GM23248 (cell line): ENCODE results near the gene TRIO. TPM values are rescaled to one million over a fixed set of nuclear protein-coding genes. Genes with fewer than 3 reads are reported as not detected.
A peak's percentile ranks its signal among the peaks of the same experiment; 100 is the strongest.

Experiments used
- DNase-seq: peaks from one replicate; pipeline ENCODE4 v3.0.0-alpha.2; 2015
- H2AFZ ChIP-seq: fragments of 200-600 bp; sonication (generic); 2 replicates; pipeline ENCODE4 v1.6.1; 2016; ENCODE audit warnings: antibody characterized with exemption
- H3F3A ChIP-seq: fragments of 200-600 bp; sonication (generic); 2 replicates; pipeline ENCODE4 v1.6.1; 2016; ENCODE audit warnings: mild to moderate bottlenecking, antibody characterized with exemption, mixed run types; ENCODE audit not compliant: insufficient read depth
- H3K27ac ChIP-seq: fragments of 200-600 bp; sonication (generic); 2 replicates; pipeline ENCODE4 v1.5.1; 2016; ENCODE audit warnings: mild to moderate bottlenecking
- H3K27me3 ChIP-seq: fragments of 200-600 bp; sonication (generic); replicated peaks from 2 replicates; pipeline ENCODE4 v1.6.1; 2016; ENCODE audit warnings: mild to moderate bottlenecking; ENCODE audit not compliant: insufficient read depth
- H3K36me3 ChIP-seq: fragments of 200-600 bp; sonication (generic); 2 replicates; pipeline ENCODE4 v1.6.1; 2016; ENCODE audit warnings: low read depth, mild to moderate bottlenecking
- H3K4me1 ChIP-seq: fragments of 200-600 bp; sonication (generic); 2 replicates; pipeline ENCODE4 v1.6.1; 2016; ENCODE audit warnings: mild to moderate bottlenecking; ENCODE audit not compliant: insufficient read depth
- H3K4me2 ChIP-seq: fragments of 200-600 bp; sonication (generic); one replicate; pipeline ENCODE4 v1.6.1; 2016; ENCODE audit warnings: mild to moderate bottlenecking; ENCODE audit not compliant: unreplicated experiment
- H3K4me3 ChIP-seq: fragments of 200-600 bp; sonication (generic); 2 replicates; pipeline ENCODE4 v1.5.1; 2016; ENCODE audit warnings: mild to moderate bottlenecking
- H3K79me2 ChIP-seq: fragments of 200-600 bp; sonication (generic); 2 replicates; pipeline ENCODE4 v1.6.1; 2016; ENCODE audit warnings: mild to moderate bottlenecking; ENCODE audit not compliant: insufficient read depth
- H3K9ac ChIP-seq: fragments of 200-600 bp; sonication (generic); 2 replicates; pipeline ENCODE4 v1.6.1; 2016; ENCODE audit warnings: mild to moderate bottlenecking
- H3K9me2 ChIP-seq: fragments of 200-600 bp; sonication (generic); 2 replicates; pipeline ENCODE4 v1.6.1; 2016; ENCODE audit warnings: mixed run types, mild to moderate bottlenecking, moderate library complexity; ENCODE audit not compliant: insufficient read depth
- H3K9me3 ChIP-seq: fragments of 200-600 bp; sonication (generic); one replicate; pipeline ENCODE4 v1.6.1; 2017; ENCODE audit warnings: low read depth
- H4K20me1 ChIP-seq: fragments of 200-600 bp; sonication (generic); 2 replicates; pipeline ENCODE4 v1.6.0; 2016; ENCODE audit not compliant: insufficient read depth
- EZH2 ChIP-seq: fragments of 200-600 bp; sonication (generic); IDR thresholded peaks from 2 replicates; pipeline ENCODE4 v1.6.1; 2018; ENCODE audit warnings: antibody characterized with exemption, mild to moderate bottlenecking; ENCODE audit not compliant: insufficient read depth, poor library complexity, severe bottlenecking
- EZH2phosphoT487 ChIP-seq: fragments of 200-600 bp; sonication (generic); IDR thresholded peaks from 2 replicates; pipeline ENCODE4 v1.6.1; 2018; ENCODE audit warnings: antibody characterized with exemption, moderate library complexity, mild to moderate bottlenecking, low read depth; ENCODE audit not compliant: insufficient read depth
- WGBS, 2 experiments: methylation state at CpG; one replicate each; pipeline ENCODE4 v1.1.6; 2015 to 2017; ENCODE audit warnings: low lambda C conversion rate in 2 of 2, low coverage in 1 of 2; ENCODE audit errors: missing lambda C conversion rate in 2 of 2; 5-methylcytosine and 5-hydroxymethylcytosine counted together
- in situ Hi-C: fragments of 300-500 bp; cut with MboI; formaldehyde crosslinking; loops from 2 replicates; pipeline ENCODE4 v1.15.0; 2020
- polyA plus RNA-seq: library from polyadenylated mRNA; unstranded; fragments of >200 nt; fragmentation: Nextera tagmentation; extraction: Ambion mirVana; gene quantifications from 2 replicates; pipeline ENCODE4 v1.2.1, GENCODE V29; 2016
- total RNA-seq: library from RNA; depleted of rRNA; stranded (reverse); fragments of >200 nt; shearing (Covaris generic); gene quantifications from 2 replicates; pipeline ENCODE4 v1.2.3, GENCODE V29; 2014

The TRIO gene
- total and polyA plus RNA-seq, 2 experiments from 2014 or later, result 28.1 to 198 TPM

DNA sequence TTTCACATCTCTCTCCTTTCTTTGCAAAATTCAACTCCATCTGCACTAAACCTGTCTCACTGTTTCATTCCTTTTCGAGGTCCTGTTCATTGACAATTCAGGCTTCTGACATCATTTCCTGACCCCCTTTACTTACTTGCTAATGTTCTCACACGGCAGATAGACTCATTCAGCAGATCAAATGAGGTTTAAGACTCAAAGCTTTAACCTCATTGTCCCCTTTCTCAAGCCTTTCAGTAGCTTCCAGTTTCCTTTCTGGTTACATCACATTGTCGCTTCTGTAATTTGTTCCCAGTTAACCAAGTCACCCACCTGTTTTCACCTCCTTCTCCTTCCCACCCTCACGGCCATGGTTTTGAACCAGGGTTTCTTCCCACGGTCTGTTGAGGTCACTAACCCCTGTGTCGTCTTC, 295.1 kb downstream of the TRIO start:
- Histone ChIP-seq H3K9me3 (no peaks in the 10 kb centered on the region), H3K4me1 (peaks cover 48% of the 10 kb centered on the region), H3K9ac (no peak overlapping the region), H3F3A (peaks cover 85% of the 10 kb centered on the region), H3K4me2 (no peak overlapping the region), H3K36me3 (peaks cover 31% of the 10 kb centered on the region; the same call in 1 of the 2 replicates), H3K27ac (peak overlapping the region; percentile 99; the same call in 1 of the 2 replicates), H2AFZ (no peak overlapping the region), H4K20me1 (peaks cover 5% of the 10 kb centered on the region; the same call in 1 of the 2 replicates), H3K9me2 (no peaks in the 10 kb centered on the region), H3K27me3 (no peaks in the 10 kb centered on the region), H3K79me2 (peaks cover 89% of the 10 kb centered on the region), H3K4me3 (no peak overlapping the region)
- no peak for TF ChIP-seq EZH2phosphoT487
- TF ChIP-seq EZH2, result no peak
- WGBS, 2 experiments, result 96 to 97% methylated on average over 6 of the region's 6 CpGs
- in situ Hi-C loops, result no loop called here
- DNase-seq, result no peak

GRCh38 chr5:14439087-14439871, 296.1 kb downstream of the TRIO start:
- Histone ChIP-seq H3K4me1 (peaks cover 59% of the 10 kb centered on the region), H3K9me3 (no peaks in the 10 kb centered on the region), H3K4me2 (peak overlapping the region; percentile 77), H3K4me3 (peak overlapping the region; percentile 79), H3F3A (peaks cover 91% of the 10 kb centered on the region), H3K9me2 (no peaks in the 10 kb centered on the region), H4K20me1 (peaks cover 5% of the 10 kb centered on the region; the same call in 1 of the 2 replicates), H3K36me3 (peaks cover 26% of the 10 kb centered on the region), H3K9ac (peak overlapping the region; percentile 86), H3K79me2 (peaks cover 89% of the 10 kb centered on the region), H3K27ac (peak overlapping the region; percentile 99), H2AFZ (no peak overlapping the region), H3K27me3 (no peaks in the 10 kb centered on the region)
- TF ChIP-seq EZH2, result no peak
- TF ChIP-seq EZH2phosphoT487, result no peak
- WGBS, 2 experiments, result 34% methylated on average over 14 of the region's 14 CpGs
- in situ Hi-C loops, result no loop called here
- DNase-seq, result peak; percentile 45

GRCh38 chr5:14440223-14440581, 297.1 kb downstream of the TRIO start:
- peaks cover 66% of the 10 kb centered on the region for H3K4me1 ChIP-seq
- peak overlapping the region; percentile 86 for H3K9ac ChIP-seq
- no peak overlapping the region for H2AFZ ChIP-seq

GRCh38 chr5:14440582-14441431, 297.7 kb downstream of the TRIO start:
- Histone ChIP-seq H3K4me1 (peaks cover 66% of the 10 kb centered on the region), H4K20me1 (peaks cover 5% of the 10 kb centered on the region; the same call in 1 of the 2 replicates), H3K9ac (peak overlapping the region; percentile 86), H3K9me2 (no peaks in the 10 kb centered on the region), H2AFZ (no peak overlapping the region), H3K36me3 (peaks cover 15% of the 10 kb centered on the region), H3K9me3 (no peaks in the 10 kb centered on the region), H3K27ac (peak overlapping the region; percentile 99), H3K27me3 (no peaks in the 10 kb centered on the region), H3F3A (peaks cover 93% of the 10 kb centered on the region), H3K4me3 (peak overlapping the region; percentile 79), H3K4me2 (peak overlapping the region; percentile 77), H3K79me2 (peaks cover 89% of the 10 kb centered on the region)
- TF ChIP-seq EZH2 (no peak), EZH2phosphoT487 (no peak)
- in situ Hi-C loops, result no loop called here
- 1 to 2% methylated on average over 40 of the region's 40 CpGs for WGBS, 2 experiments
- DNase-seq, result peak; percentile 95

More at GRCh38 chr5:14440223-14440581, 297.1 kb downstream of the TRIO start:
- Histone ChIP-seq H4K20me1 (peaks cover 5% of the 10 kb centered on the region; the same call in 1 of the 2 replicates), H3K36me3 (peaks cover 18% of the 10 kb centered on the region), H3K4me3 (peak overlapping the region; percentile 79), H3K27me3 (no peaks in the 10 kb centered on the region), H3K27ac (peak overlapping the region; percentile 99), H3K79me2 (peaks cover 89% of the 10 kb centered on the region), H3F3A (peaks cover 91% of the 10 kb centered on the region), H3K9me3 (no peaks in the 10 kb centered on the region), H3K9me2 (no peaks in the 10 kb centered on the region), H3K4me2 (peak overlapping the region; percentile 77)
- WGBS, 2 experiments, result 2 to 3% methylated on average over 10 of the region's 10 CpGs
- no peak for DNase-seq
- TF ChIP-seq EZH2phosphoT487, result no peak
- no peak for TF ChIP-seq EZH2
- in situ Hi-C loops, result no loop called here
